ENCODE results near the gene MAGEF1. TPM values are rescaled to one million over a fixed set of nuclear protein-coding genes. Genes with fewer than 3 reads are reported as not detected.
A peak's percentile ranks its signal among the peaks of the same experiment; 100 is the strongest.

The MAGEF1 gene
- total and polyA plus RNA-seq, 5 donors from 2014 or later = 5.2 to 27.0 (median 20.2) TPM

- ATAC-seq (ENCODE audit: low read depth in 2 of 2) (no peak), DNase-seq (no peak)
- Histone ChIP-seq H3K36me3 (ENCODE audit: control insufficient read depth, insufficient read depth, low read length) (no peaks in the 10 kb centered on the region), H3K27me3 (ENCODE audit: control insufficient read depth, insufficient read depth, low read length) (no peaks in the 10 kb centered on the region), H3K4me1 (ENCODE audit: control insufficient read depth, insufficient read depth, low read length, poor library complexity, severe bottlenecking) (no peaks in the 10 kb centered on the region), H3K9me3 (ENCODE audit: control insufficient read depth in 2 of 2, low read length in 2 of 2) (no peaks in the 10 kb centered on the region), H3K27ac (ENCODE audit: insufficient read depth, low read length, poor library complexity, severe bottlenecking) (no peak overlapping the region), H3K4me3 (ENCODE audit: low read depth, low read length) (no peak overlapping the region)
- peaks cover 0 to 11% (median 0%) of the 10 kb centered on the region in 4 donors for H3K4me1 Mint-ChIP-seq
- no peaks in the 10 kb centered on the region for H3K36me3 Mint-ChIP-seq
- no peaks in the 10 kb centered on the region for H3K9me3 Mint-ChIP-seq
- no peak overlapping the region for H3K4me3 Mint-ChIP-seq
- H3K27ac Mint-ChIP-seq = peak overlapping the region in 2 of 3 donors; percentile 24 to 28
- peaks cover 6% of the 10 kb centered on the region for H3K27me3 Mint-ChIP-seq
These were observed 44.5 kb upstream of the MAGEF1 start for GRCh38 chr3:184756151-184757021.

DNA sequence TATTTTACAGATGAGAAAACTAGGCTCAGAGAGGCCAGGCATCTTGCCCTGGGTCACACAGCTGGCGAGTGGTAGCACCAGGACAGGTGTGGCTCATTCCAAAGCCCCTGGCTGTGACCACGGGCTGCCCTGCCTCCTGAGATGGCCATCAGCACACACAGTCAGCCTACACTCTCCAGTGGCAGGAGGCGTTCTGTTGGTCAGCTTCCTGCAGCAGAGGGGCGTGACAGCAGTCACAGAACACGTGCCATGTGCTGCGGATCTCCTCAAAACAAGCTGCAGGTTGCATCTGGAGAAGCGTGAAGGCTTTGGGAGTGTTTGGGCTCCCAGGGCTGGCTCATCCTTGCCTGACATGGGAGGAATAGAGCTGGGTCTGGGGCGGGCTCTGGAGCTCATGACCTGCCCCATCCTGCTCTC lies 43.5 kb upstream of the MAGEF1 start:
- H3K36me3 ChIP-seq (ENCODE audit: control insufficient read depth, insufficient read depth, low read length) = no peaks in the 10 kb centered on the region
- peaks cover 0 to 11% (median 0%) of the 10 kb centered on the region in 4 donors for H3K4me1 Mint-ChIP-seq
- no peaks in the 10 kb centered on the region for H3K4me1 ChIP-seq (ENCODE audit: control insufficient read depth, insufficient read depth, low read length, poor library complexity, severe bottlenecking)
- H3K9me3 ChIP-seq (ENCODE audit: control insufficient read depth in 2 of 2, low read length in 2 of 2) = no peaks in the 10 kb centered on the region
- no peaks in the 10 kb centered on the region for H3K9me3 Mint-ChIP-seq
- ATAC-seq (ENCODE audit: low read depth in 2 of 2) (no peak), DNase-seq (no peak)
- H3K27me3 ChIP-seq (ENCODE audit: control insufficient read depth, insufficient read depth, low read length) = no peaks in the 10 kb centered on the region
- H3K36me3 Mint-ChIP-seq = no peaks in the 10 kb centered on the region
- H3K4me3 Mint-ChIP-seq = no peak overlapping the region
- no peak overlapping the region for H3K4me3 ChIP-seq (ENCODE audit: low read depth, low read length)
- no peak overlapping the region for H3K27ac Mint-ChIP-seq
- no peak overlapping the region for H3K27ac ChIP-seq (ENCODE audit: insufficient read depth, low read length, poor library complexity, severe bottlenecking)
- H3K27me3 Mint-ChIP-seq = peaks cover 7% of the 10 kb centered on the region

DNA sequence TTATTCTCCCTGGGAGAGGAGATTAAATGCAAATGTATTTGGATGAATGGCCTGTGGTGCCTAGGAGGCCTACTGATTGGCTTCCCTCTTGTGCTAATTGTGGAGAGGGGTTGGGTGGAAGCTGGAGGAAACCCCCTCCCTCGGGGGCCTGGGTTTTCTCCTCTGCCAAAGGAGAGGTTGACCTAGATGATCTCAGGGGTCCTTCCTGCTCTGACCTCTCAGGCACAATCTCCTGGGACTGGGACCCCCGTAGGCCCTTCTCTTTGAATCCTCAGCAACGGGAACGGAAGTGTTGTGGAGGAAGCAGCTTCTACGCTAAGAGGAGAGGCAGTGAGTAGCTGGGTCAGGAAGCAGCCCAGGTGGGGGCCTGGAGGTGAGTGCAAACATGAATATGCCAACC lies 40.5 kb upstream of the MAGEF1 start:
- Histone ChIP-seq H3K27me3 (ENCODE audit: control insufficient read depth, insufficient read depth, low read length) (no peaks in the 10 kb centered on the region), H3K4me3 (ENCODE audit: low read depth, low read length) (no peak overlapping the region), H3K9me3 (ENCODE audit: control insufficient read depth in 2 of 2, low read length in 2 of 2) (no peaks in the 10 kb centered on the region), H3K36me3 (ENCODE audit: control insufficient read depth, insufficient read depth, low read length) (no peaks in the 10 kb centered on the region), H3K27ac (ENCODE audit: insufficient read depth, low read length, poor library complexity, severe bottlenecking) (no peak overlapping the region), H3K4me1 (ENCODE audit: control insufficient read depth, insufficient read depth, low read length, poor library complexity, severe bottlenecking) (no peaks in the 10 kb centered on the region)
- Mint-ChIP-seq H3K27ac (no peak overlapping the region), H3K4me1 (peaks cover 0 to 10% (median 0%) of the 10 kb centered on the region in 4 donors), H3K27me3 (peaks cover 11% of the 10 kb centered on the region), H3K36me3 (no peaks in the 10 kb centered on the region), H3K4me3 (no peak overlapping the region), H3K9me3 (peaks cover 0 to 2% (median 0%) of the 10 kb centered on the region in 7 donors)
- no peak for DNase-seq
- ATAC-seq (ENCODE audit: low read depth in 2 of 2) = no peak

GRCh38 chr3:184751204-184752040 lies 39.6 kb upstream of the MAGEF1 start:
- Mint-ChIP-seq H3K9me3 (peaks cover 0 to 2% (median 0%) of the 10 kb centered on the region in 7 donors), H3K4me3 (peak overlapping the region in 1 of 4 donors; percentile 10)
- H3K27me3 ChIP-seq (ENCODE audit: control insufficient read depth, insufficient read depth, low read length) = no peaks in the 10 kb centered on the region

GRCh38 chr3:184750349-184751083 lies 38.7 kb upstream of the MAGEF1 start:
- no peak overlapping the region for H3K4me3 Mint-ChIP-seq

More at GRCh38 chr3:184751204-184752040, 39.6 kb upstream of the MAGEF1 start:
- Histone ChIP-seq H3K4me3 (ENCODE audit: low read depth, low read length) (no peak overlapping the region), H3K4me1 (ENCODE audit: control insufficient read depth, insufficient read depth, low read length, poor library complexity, severe bottlenecking) (no peaks in the 10 kb centered on the region), H3K27ac (ENCODE audit: insufficient read depth, low read length, poor library complexity, severe bottlenecking) (no peak overlapping the region), H3K9me3 (ENCODE audit: control insufficient read depth in 2 of 2, low read length in 2 of 2) (no peaks in the 10 kb centered on the region), H3K36me3 (ENCODE audit: control insufficient read depth, insufficient read depth, low read length) (no peaks in the 10 kb centered on the region)
- ATAC-seq (ENCODE audit: low read depth in 2 of 2) (no peak), DNase-seq (no peak)
- H3K36me3 Mint-ChIP-seq = no peaks in the 10 kb centered on the region
- H3K27ac Mint-ChIP-seq = no peak overlapping the region
- peaks cover 11% of the 10 kb centered on the region for H3K27me3 Mint-ChIP-seq
- peaks cover 0 to 3% (median 0%) of the 10 kb centered on the region in 4 donors for H3K4me1 Mint-ChIP-seq

DNA sequence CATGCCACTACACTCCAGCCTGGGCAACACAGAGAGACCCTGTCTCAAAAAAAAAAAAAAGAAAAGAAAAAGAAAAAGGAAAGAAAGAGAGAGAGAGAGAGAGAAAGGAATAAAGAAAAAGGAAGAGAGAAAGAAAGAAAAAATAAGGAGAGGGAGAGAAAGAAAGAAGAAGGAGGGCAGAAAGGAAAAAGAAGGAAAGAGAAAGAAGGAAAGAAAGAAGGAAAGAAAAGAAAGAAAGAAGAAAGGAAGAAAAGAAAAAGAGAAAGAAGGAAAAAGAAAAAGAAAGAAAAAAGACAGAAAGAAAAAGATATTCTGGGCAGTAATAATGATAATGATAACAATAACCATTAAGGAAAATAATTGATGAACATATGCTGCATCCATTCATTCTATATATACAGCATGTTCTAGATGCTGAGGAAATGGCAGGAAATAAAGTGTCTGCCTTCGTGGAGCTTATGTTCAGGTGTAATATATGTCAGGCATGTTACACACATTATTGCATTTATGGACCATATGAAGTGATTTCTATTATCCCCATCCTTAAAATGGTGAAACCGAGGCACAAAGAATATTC lies 37.4 kb upstream of the MAGEF1 start:
- Histone ChIP-seq H3K27me3 (ENCODE audit: control insufficient read depth, insufficient read depth, low read length) (no peaks in the 10 kb centered on the region), H3K27ac (ENCODE audit: insufficient read depth, low read length, poor library complexity, severe bottlenecking) (no peak overlapping the region), H3K4me1 (ENCODE audit: control insufficient read depth, insufficient read depth, low read length, poor library complexity, severe bottlenecking) (no peaks in the 10 kb centered on the region), H3K4me3 (ENCODE audit: low read depth, low read length) (no peak overlapping the region), H3K9me3 (ENCODE audit: control insufficient read depth in 2 of 2, low read length in 2 of 2) (no peaks in the 10 kb centered on the region), H3K36me3 (ENCODE audit: control insufficient read depth, insufficient read depth, low read length) (no peaks in the 10 kb centered on the region)
- Mint-ChIP-seq H3K27me3 (peaks cover 24% of the 10 kb centered on the region), H3K4me1 (peaks cover 0 to 3% (median 0%) of the 10 kb centered on the region in 4 donors), H3K36me3 (no peaks in the 10 kb centered on the region), H3K27ac (no peak overlapping the region), H3K4me3 (no peak overlapping the region), H3K9me3 (peaks cover 0 to 2% (median 0%) of the 10 kb centered on the region in 7 donors)
- DNase-seq (no peak), ATAC-seq (ENCODE audit: low read depth in 2 of 2) (no peak)

More at GRCh38 chr3:184750349-184751083, 38.7 kb upstream of the MAGEF1 start:
- no peak for DNase-seq
- no peak overlapping the region for H3K4me3 ChIP-seq (ENCODE audit: low read depth, low read length)
- peak overlapping the region in 1 of 3 donors; percentile 52 for H3K27ac Mint-ChIP-seq
- H3K9me3 Mint-ChIP-seq = peaks cover 0 to 2% (median 0%) of the 10 kb centered on the region in 7 donors
- no peaks in the 10 kb centered on the region for H3K9me3 ChIP-seq (ENCODE audit: control insufficient read depth in 2 of 2, low read length in 2 of 2)
- no peaks in the 10 kb centered on the region for H3K36me3 Mint-ChIP-seq
- no peaks in the 10 kb centered on the region for H3K27me3 ChIP-seq (ENCODE audit: control insufficient read depth, insufficient read depth, low read length)
- H3K27me3 Mint-ChIP-seq = peaks cover 14% of the 10 kb centered on the region
- H3K4me1 Mint-ChIP-seq = peaks cover 0 to 3% (median 0%) of the 10 kb centered on the region in 4 donors
- no peaks in the 10 kb centered on the region for H3K36me3 ChIP-seq (ENCODE audit: control insufficient read depth, insufficient read depth, low read length)
- ATAC-seq (ENCODE audit: low read depth in 2 of 2) = no peak
- no peaks in the 10 kb centered on the region for H3K4me1 ChIP-seq (ENCODE audit: control insufficient read depth, insufficient read depth, low read length, poor library complexity, severe bottlenecking)
- H3K27ac ChIP-seq (ENCODE audit: insufficient read depth, low read length, poor library complexity, severe bottlenecking) = no peak overlapping the region
